Dendritic cell treated with granulocyte-macrophage colony-stimulating factor and Interleukin-4, amounts not matched to agents 40 ng/mL and 50 ng/mL, for 4 days (primary cell): ENCODE measurements around the gene TYW1.
"Not testable (repeated sequence)": the region's sequence is repeated elsewhere in the genome, so short reads cannot be mapped to it uniquely, and the experiment has no call there.

Experiments used
- H3K27ac Mint-ChIP-seq: one replicate; pipeline ENCODE4 v1.8.0; 2022; ENCODE audit warnings: mild to moderate bottlenecking, mixed read lengths
- H3K27me3 Mint-ChIP-seq: one replicate; pipeline ENCODE4 v1.8.0; 2022; ENCODE audit warnings: mild to moderate bottlenecking, mixed read lengths
- H3K36me3 Mint-ChIP-seq: one replicate; pipeline ENCODE4 v1.8.0; 2022; ENCODE audit warnings: low read depth, mixed read lengths
- H3K4me1 Mint-ChIP-seq: one replicate; pipeline ENCODE4 v1.8.0; 2022; ENCODE audit warnings: low read depth, mixed read lengths
- H3K4me3 Mint-ChIP-seq: one replicate; pipeline ENCODE4 v1.8.0; 2022; ENCODE audit warnings: mild to moderate bottlenecking, moderate library complexity, mixed read lengths
- H3K9me3 Mint-ChIP-seq: one replicate; pipeline ENCODE4 v1.8.0; 2022; ENCODE audit warnings: mixed read lengths
- intact Hi-C: fragments of 100-400 bp; cut with micrococcal nuclease; formaldehyde crosslinking; loops from one replicate; pipeline ENCODE4 v1.15.0; 2022

The TYW1 gene

GRCh38 chr7:67189801-67190465 is 193.3 kb downstream of the TYW1 start:
- H3K27ac Mint-ChIP-seq, intact Hi-C loops, H3K27me3 Mint-ChIP-seq, H3K9me3 Mint-ChIP-seq, H3K4me1 Mint-ChIP-seq, H3K4me3 Mint-ChIP-seq: not testable (repeated sequence)
- H3K36me3 Mint-ChIP-seq, result peaks cover 23% of the 10 kb centered on the region

GRCh38 chr7:67191002-67191720 is 194.5 kb downstream of the TYW1 start:
- peaks cover 28% of the 10 kb centered on the region for H3K36me3 Mint-ChIP-seq
- H3K4me1 Mint-ChIP-seq, H3K9me3 Mint-ChIP-seq, H3K27me3 Mint-ChIP-seq, intact Hi-C loops, H3K27ac Mint-ChIP-seq, H3K4me3 Mint-ChIP-seq: not testable (repeated sequence)

GRCh38 chr7:67192123-67192702 is 195.6 kb downstream of the TYW1 start:
- intact Hi-C loops, H3K27ac Mint-ChIP-seq, H3K4me3 Mint-ChIP-seq, H3K27me3 Mint-ChIP-seq, H3K4me1 Mint-ChIP-seq, H3K9me3 Mint-ChIP-seq: not testable (repeated sequence)
- peaks cover 30% of the 10 kb centered on the region for H3K36me3 Mint-ChIP-seq

GRCh38 chr7:67192889-67193613 is 196.4 kb downstream of the TYW1 start:
- H3K9me3 Mint-ChIP-seq, H3K4me3 Mint-ChIP-seq, H3K27me3 Mint-ChIP-seq, H3K4me1 Mint-ChIP-seq, H3K27ac Mint-ChIP-seq, intact Hi-C loops: not testable (repeated sequence)
- peaks cover 30% of the 10 kb centered on the region for H3K36me3 Mint-ChIP-seq

GRCh38 chr7:67196176-67196575 is 199.5 kb downstream of the TYW1 start:
- H3K4me1 Mint-ChIP-seq, H3K4me3 Mint-ChIP-seq, H3K27me3 Mint-ChIP-seq, intact Hi-C loops, H3K27ac Mint-ChIP-seq: not testable (repeated sequence)
- Mint-ChIP-seq H3K9me3 (peaks cover 18% of the 10 kb centered on the region), H3K36me3 (peaks cover 49% of the 10 kb centered on the region)

- intact Hi-C loops, H3K4me3 Mint-ChIP-seq, H3K27ac Mint-ChIP-seq, H3K4me1 Mint-ChIP-seq, H3K27me3 Mint-ChIP-seq: not testable (repeated sequence)
- Mint-ChIP-seq H3K36me3 (peaks cover 51% of the 10 kb centered on the region), H3K9me3 (peaks cover 18% of the 10 kb centered on the region)
These were observed 202.4 kb downstream of the TYW1 start for GRCh38 chr7:67198865-67199526.

GRCh38 chr7:67205772-67206171 is 209.1 kb downstream of the TYW1 start:
- Mint-ChIP-seq H3K36me3 (peaks cover 50% of the 10 kb centered on the region), H3K9me3 (peaks cover 16% of the 10 kb centered on the region)
- H3K4me3 Mint-ChIP-seq, intact Hi-C loops, H3K27ac Mint-ChIP-seq, H3K4me1 Mint-ChIP-seq, H3K27me3 Mint-ChIP-seq: not testable (repeated sequence)

- no peak overlapping the region for H3K27ac Mint-ChIP-seq
- peaks cover 19% of the 10 kb centered on the region for H3K9me3 Mint-ChIP-seq
- H3K36me3 Mint-ChIP-seq, result peaks cover 49% of the 10 kb centered on the region
- no peaks in the 10 kb centered on the region for H3K27me3 Mint-ChIP-seq
- H3K4me3 Mint-ChIP-seq, result no peak overlapping the region
- intact Hi-C loops, result no loop called here
- H3K4me1 Mint-ChIP-seq, result peaks cover 6% of the 10 kb centered on the region
These were observed 209.8 kb downstream of the TYW1 start for GRCh38 chr7:67206452-67206851.

- H3K36me3 Mint-ChIP-seq, result peaks cover 38% of the 10 kb centered on the region
- H3K4me3 Mint-ChIP-seq, H3K27me3 Mint-ChIP-seq, intact Hi-C loops, H3K27ac Mint-ChIP-seq: not testable (repeated sequence)
- peaks cover 19% of the 10 kb centered on the region for H3K9me3 Mint-ChIP-seq
- peaks cover 12% of the 10 kb centered on the region for H3K4me1 Mint-ChIP-seq
These were observed 212.0 kb downstream of the TYW1 start for GRCh38 chr7:67208656-67209055.

- peaks cover 11% of the 10 kb centered on the region for H3K4me1 Mint-ChIP-seq
- no peak overlapping the region for H3K27ac Mint-ChIP-seq
- H3K27me3 Mint-ChIP-seq, result no peaks in the 10 kb centered on the region
- intact Hi-C loops, result no loop called here
- peaks cover 16% of the 10 kb centered on the region for H3K9me3 Mint-ChIP-seq
- H3K4me3 Mint-ChIP-seq, result no peak overlapping the region
- H3K36me3 Mint-ChIP-seq, result peaks cover 32% of the 10 kb centered on the region
These were observed 212.6 kb downstream of the TYW1 start for GRCh38 chr7:67209256-67209655.

GRCh38 chr7:67210567-67210966 is 213.9 kb downstream of the TYW1 start:
- Mint-ChIP-seq H3K27ac (no peak overlapping the region), H3K27me3 (no peaks in the 10 kb centered on the region), H3K4me1 (peaks cover 6% of the 10 kb centered on the region), H3K9me3 (peaks cover 11% of the 10 kb centered on the region), H3K36me3 (peaks cover 26% of the 10 kb centered on the region), H3K4me3 (no peak overlapping the region)
- intact Hi-C loops, result no loop called here

GRCh38 chr7:67211650-67212330 is 215.2 kb downstream of the TYW1 start:
- H3K4me3 Mint-ChIP-seq, H3K27me3 Mint-ChIP-seq: not testable (repeated sequence)
- H3K36me3 Mint-ChIP-seq, result peaks cover 23% of the 10 kb centered on the region

GRCh38 chr7:67213038-67213437 is 216.4 kb downstream of the TYW1 start:
- H3K27ac Mint-ChIP-seq, H3K4me3 Mint-ChIP-seq, H3K27me3 Mint-ChIP-seq, H3K4me1 Mint-ChIP-seq, intact Hi-C loops: not testable (repeated sequence)
- Mint-ChIP-seq H3K9me3 (peaks cover 19% of the 10 kb centered on the region), H3K36me3 (peaks cover 22% of the 10 kb centered on the region)

More at GRCh38 chr7:67211650-67212330, 215.2 kb downstream of the TYW1 start:
- H3K4me1 Mint-ChIP-seq, H3K27ac Mint-ChIP-seq, intact Hi-C loops: not testable (repeated sequence)
- H3K9me3 Mint-ChIP-seq, result peaks cover 12% of the 10 kb centered on the region
